Gastroesophageal sphincter (tissue), 4 donors: ENCODE data around the gene MTHFD1L. TPM values are rescaled to one million over a fixed set of nuclear protein-coding genes. Genes with fewer than 3 reads are reported as not detected.

Experiments used
- ATAC-seq: fragments of 150-250 bp; one replicate; pipeline ENCODE4 v1.9.1; 2016; ENCODE audit warnings: mild to moderate bottlenecking, moderate library complexity
- H3K27ac ChIP-seq, 4 donors: fragments of 200-600 bp; sonication (generic) in 3 of 4; 1 replicate in 3 of 4; 2 replicates in 1 of 4; pipeline ENCODE4 v1.5.1; 2016 to 2019
- H3K27me3 ChIP-seq: fragments of 200-600 bp; sonication (generic); one replicate; pipeline ENCODE4 v1.5.1; 2019
- H3K36me3 ChIP-seq, 2 donors: fragments of 200-600 bp; sonication (generic); one replicate each; pipeline ENCODE4 v1.5.1; 2019; ENCODE audit warnings: control low read depth in 1 of 2
- H3K4me1 ChIP-seq, 3 donors: fragments of 200-600 bp; sonication (generic); 1 replicate in 2 of 3; 2 replicates in 1 of 3; pipeline ENCODE4 v1.5.1; 2016 to 2019; ENCODE audit warnings: control low read depth in 2 of 3
- H3K4me3 ChIP-seq, 2 donors: fragments of 200-600 bp; sonication (generic); one replicate each; pipeline ENCODE4 v1.5.1; 2019; ENCODE audit warnings: mild to moderate bottlenecking in 1 of 2, moderate library complexity in 1 of 2
- H3K9me3 ChIP-seq, 3 donors: fragments of 200-600 bp; sonication (generic); one replicate each; pipeline ENCODE4 v1.5.1; 2017 to 2019; ENCODE audit warnings: control low read depth in 2 of 3
- CTCF ChIP-seq, 4 experiments: fragments of 200-600 bp in 2 of 4; fragments of 450-650 bp in 2 of 4; sonication (generic) in 1 of 4; IDR thresholded peaks; one replicate each; pipeline ENCODE4 v1.5.1; 2017 to 2019; ENCODE audit warnings: antibody characterized with exemption in 4 of 4, mild to moderate bottlenecking in 2 of 4, moderate library complexity in 2 of 4
- EP300 ChIP-seq: sonication (generic); formaldehyde crosslinking; IDR thresholded peaks from one replicate; pipeline ENCODE4 v1.6.1; 2017; ENCODE audit warnings: antibody characterized with exemption, mild to moderate bottlenecking
- POLR2A ChIP-seq, 2 donors: fragments of 450-650 bp; IDR thresholded peaks; one replicate each; pipeline ENCODE4 v1.6.1; 2017; ENCODE audit warnings: antibody characterized with exemption in 2 of 2, mild to moderate bottlenecking in 2 of 2, moderate library complexity in 1 of 2
- POLR2AphosphoS5 ChIP-seq: sonication (generic); formaldehyde crosslinking; IDR thresholded peaks from one replicate; pipeline ENCODE4 v1.6.1; 2017; ENCODE audit warnings: antibody characterized with exemption
- WGBS, 2 donors: methylation state at CpG; one replicate each; pipeline ENCODE4 v1.1.5; 2018; ENCODE audit warnings: low coverage in 1 of 2; 5-methylcytosine and 5-hydroxymethylcytosine counted together
- total RNA-seq, 4 donors: library from RNA; depleted of rRNA; stranded (reverse); fragments of >200 nt; gene quantifications; one replicate each; pipeline ENCODE4 v1.1.0, GENCODE V29; 2016

MTHFD1L gene
- total RNA-seq, 4 donors from 2014 or later: 1.2 to 10.8 (median 4.0) TPM

- Histone ChIP-seq H3K4me3 (no peak overlapping the region), H3K27me3 (no peaks in the 10 kb centered on the region), H3K27ac (no peak overlapping the region), H3K4me1 (peaks cover 0 to 4% (median 0%) of the 10 kb centered on the region in 3 donors), H3K36me3 (peaks cover 0 to 5% of the 10 kb centered on the region in 2 donors), H3K9me3 (no peaks in the 10 kb centered on the region)
- TF ChIP-seq CTCF (IDR thresholded peaks at IDR 0.05) (no peak), EP300 (no peak), POLR2AphosphoS5 (no peak), POLR2A (IDR thresholded peaks at IDR 0.05) (no peak)
- ATAC-seq: no peak
- 100% methylated on average over 1 of the region's 2 CpGs for WGBS, 2 donors
Observed at GRCh38 chr6:150962436-150962835, 96.9 kb downstream of the MTHFD1L start.

GRCh38 chr6:150964765-150965164 lies 99.3 kb downstream of the MTHFD1L start:
- Histone ChIP-seq H3K27ac (no peak overlapping the region), H3K9me3 (no peaks in the 10 kb centered on the region), H3K4me3 (no peak overlapping the region), H3K27me3 (no peaks in the 10 kb centered on the region), H3K36me3 (peaks cover 0 to 5% of the 10 kb centered on the region in 2 donors), H3K4me1 (no peaks in the 10 kb centered on the region)
- WGBS, 2 donors: 90 to 95% methylated on average over 1 to 2 of the region's 2 CpGs
- ATAC-seq: no peak
- TF ChIP-seq CTCF (IDR thresholded peaks at IDR 0.05): no peak
- no peak for TF ChIP-seq EP300
- TF ChIP-seq POLR2AphosphoS5: no peak
- no peak for TF ChIP-seq POLR2A (IDR thresholded peaks at IDR 0.05)

GRCh38 chr6:150966786-150967185 lies 101.3 kb downstream of the MTHFD1L start:
- no peak overlapping the region for H3K4me3 ChIP-seq
- H3K9me3 ChIP-seq: no peaks in the 10 kb centered on the region
- H3K36me3 ChIP-seq: peaks cover 0 to 5% of the 10 kb centered on the region in 2 donors
- H3K4me1 ChIP-seq: no peaks in the 10 kb centered on the region
- no peaks in the 10 kb centered on the region for H3K27me3 ChIP-seq
- H3K27ac ChIP-seq: no peak overlapping the region
- ATAC-seq: no peak
- WGBS, 2 donors: 86% methylated on average over 5 to 6 of the region's 6 CpGs
- TF ChIP-seq EP300 (no peak), POLR2A (IDR thresholded peaks at IDR 0.05) (no peak), CTCF (IDR thresholded peaks at IDR 0.05) (no peak), POLR2AphosphoS5 (no peak)

GRCh38 chr6:150967381-150967780 lies 101.9 kb downstream of the MTHFD1L start:
- ATAC-seq: no peak
- TF ChIP-seq POLR2A (IDR thresholded peaks at IDR 0.05) (no peak), CTCF (IDR thresholded peaks at IDR 0.05) (no peak), POLR2AphosphoS5 (no peak), EP300 (no peak)

GRCh38 chr6:150967910-150968309 lies 102.4 kb downstream of the MTHFD1L start:
- H3K36me3 ChIP-seq: peaks cover 0 to 12% of the 10 kb centered on the region in 2 donors
- no peak for ATAC-seq
- WGBS, 2 donors: 56 to 75% methylated on average over 5 to 7 of the region's 8 CpGs
- H3K4me3 ChIP-seq: no peak overlapping the region
- no peaks in the 10 kb centered on the region for H3K9me3 ChIP-seq
- no peak overlapping the region for H3K27ac ChIP-seq
- no peak for TF ChIP-seq EP300
- no peak for TF ChIP-seq POLR2AphosphoS5
- TF ChIP-seq POLR2A (IDR thresholded peaks at IDR 0.05): no peak
- TF ChIP-seq CTCF (IDR thresholded peaks at IDR 0.05): no peak
- no peaks in the 10 kb centered on the region for H3K27me3 ChIP-seq
- H3K4me1 ChIP-seq: no peaks in the 10 kb centered on the region

More at GRCh38 chr6:150967381-150967780, 101.9 kb downstream of the MTHFD1L start:
- Histone ChIP-seq H3K4me1 (no peaks in the 10 kb centered on the region), H3K36me3 (peaks cover 0 to 7% of the 10 kb centered on the region in 2 donors), H3K4me3 (no peak overlapping the region), H3K27ac (no peak overlapping the region), H3K9me3 (no peaks in the 10 kb centered on the region), H3K27me3 (no peaks in the 10 kb centered on the region)
- WGBS, 2 donors: 79 to 84% methylated on average over 3 to 6 of the region's 6 CpGs
